ENCODE results near the gene RPAP2. TPM values are rescaled to one million over a fixed set of nuclear protein-coding genes. Genes with fewer than 3 reads are reported as not detected.

RPAP2 gene
- total and polyA plus RNA-seq, 2 of the 8 experiments (the other 6 are each of a cell fraction or from before 2014, with no cell fraction given): 7.9 to 28.4 TPM

DNA sequence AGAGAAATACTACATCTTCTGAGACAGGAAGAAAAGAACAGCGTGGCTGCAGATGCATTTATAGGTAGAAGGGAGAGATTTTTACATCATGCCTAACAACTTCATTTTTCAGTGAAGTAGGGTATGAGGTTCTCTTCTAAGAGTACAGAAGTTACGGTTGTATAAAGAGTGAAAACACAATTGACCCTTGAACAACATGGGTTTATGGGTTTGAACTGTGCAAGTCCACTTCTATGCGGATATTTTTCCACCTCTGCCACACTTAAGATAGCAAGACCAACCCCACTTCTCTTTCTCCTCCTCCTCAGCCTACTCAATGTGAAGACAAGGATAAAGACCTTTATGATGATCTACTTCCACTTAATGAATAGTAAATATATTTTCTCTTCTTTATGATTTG is 64.5 kb downstream of the RPAP2 start (continued):
- no peak for TF ChIP-seq CHD7 (IDR thresholded peaks at IDR 0.05; ENCODE audit: insufficient replicate concordance, low read length)
- TF ChIP-seq KDM1A (IDR thresholded peaks at IDR 0.05; ENCODE audit: borderline replicate concordance, low read length): no peak
- no peak for TF ChIP-seq EP300 (IDR thresholded peaks at IDR 0.05; ENCODE audit: borderline replicate concordance in 1 of 2, low read depth in 2 of 2, low read length in 2 of 2)
- no peak for TF ChIP-seq SIN3A (conservative IDR thresholded peaks at IDR 0.05 in 1 of 2, IDR thresholded peaks at IDR 0.05 in 1 of 2; ENCODE audit: low read depth in 1 of 2, low read length in 2 of 2)
- no peak for TF ChIP-seq USF2 (IDR thresholded peaks at IDR 0.05; ENCODE audit: low read length)
- no peak for TF ChIP-seq MAFK (IDR thresholded peaks at IDR 0.05; ENCODE audit: low read depth, low read length)
- no peak for TF ChIP-seq CTBP2 (IDR thresholded peaks at IDR 0.05; ENCODE audit: borderline replicate concordance, insufficient read depth, insufficient read length, low read length)
- TF ChIP-seq CHD2 (IDR thresholded peaks at IDR 0.05; ENCODE audit: low read length): no peak
- TF ChIP-seq TAF1 (IDR thresholded peaks at IDR 0.05; ENCODE audit: low read depth, low read length): no peak

Measured in H1 (cell line).